GM12865 (cell line): Measurements from ENCODE around the gene MCC.

Experiments used
- DNase-seq: peaks from one replicate; pipeline ENCODE4 v3.0.0; 2010; ENCODE audit warnings: low read depth
- H3K4me3 ChIP-seq: 2 replicates; pipeline ENCODE4 v1.5.1; 2011; ENCODE audit warnings: mild to moderate bottlenecking, low read depth, low read length, control low read depth
- TF ChIP-seq, protein P1 (sequence below): IDR thresholded peaks from 2 replicates; pipeline ENCODE4 v1.5.1; 2011; ENCODE audit warnings: low read length, control low read depth, low read depth, inconsistent platforms; ENCODE audit not compliant: insufficient read depth; ENCODE audit errors: missing control alignments

Gene MCC

DNA sequence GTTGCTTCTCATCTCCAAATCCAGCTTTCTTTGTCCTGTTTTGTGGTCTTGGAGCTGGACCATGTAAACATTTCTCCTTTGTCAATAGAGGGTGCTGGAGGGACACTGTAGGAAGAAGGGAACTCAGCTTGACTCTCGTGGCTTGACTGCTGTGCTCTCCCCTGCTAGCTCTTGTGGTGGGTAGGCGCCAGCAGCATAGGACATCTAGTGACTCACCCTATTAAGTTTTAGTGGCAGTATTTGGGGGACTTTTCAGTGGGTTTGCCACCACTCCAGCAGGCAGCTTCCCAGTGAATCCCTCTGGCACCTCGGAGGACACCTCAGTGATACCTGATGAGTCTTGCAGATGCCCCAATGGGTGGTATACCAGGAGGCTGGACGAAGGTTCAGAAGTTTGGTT is 151.3 kb downstream of the MCC start:
- DNase-seq, result peak; percentile 40
- TF ChIP-seq, protein P1, sequence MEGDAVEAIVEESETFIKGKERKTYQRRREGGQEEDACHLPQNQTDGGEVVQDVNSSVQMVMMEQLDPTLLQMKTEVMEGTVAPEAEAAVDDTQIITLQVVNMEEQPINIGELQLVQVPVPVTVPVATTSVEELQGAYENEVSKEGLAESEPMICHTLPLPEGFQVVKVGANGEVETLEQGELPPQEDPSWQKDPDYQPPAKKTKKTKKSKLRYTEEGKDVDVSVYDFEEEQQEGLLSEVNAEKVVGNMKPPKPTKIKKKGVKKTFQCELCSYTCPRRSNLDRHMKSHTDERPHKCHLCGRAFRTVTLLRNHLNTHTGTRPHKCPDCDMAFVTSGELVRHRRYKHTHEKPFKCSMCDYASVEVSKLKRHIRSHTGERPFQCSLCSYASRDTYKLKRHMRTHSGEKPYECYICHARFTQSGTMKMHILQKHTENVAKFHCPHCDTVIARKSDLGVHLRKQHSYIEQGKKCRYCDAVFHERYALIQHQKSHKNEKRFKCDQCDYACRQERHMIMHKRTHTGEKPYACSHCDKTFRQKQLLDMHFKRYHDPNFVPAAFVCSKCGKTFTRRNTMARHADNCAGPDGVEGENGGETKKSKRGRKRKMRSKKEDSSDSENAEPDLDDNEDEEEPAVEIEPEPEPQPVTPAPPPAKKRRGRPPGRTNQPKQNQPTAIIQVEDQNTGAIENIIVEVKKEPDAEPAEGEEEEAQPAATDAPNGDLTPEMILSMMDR, result peak; percentile 15
- no peak overlapping the region for H3K4me3 ChIP-seq

DNA sequence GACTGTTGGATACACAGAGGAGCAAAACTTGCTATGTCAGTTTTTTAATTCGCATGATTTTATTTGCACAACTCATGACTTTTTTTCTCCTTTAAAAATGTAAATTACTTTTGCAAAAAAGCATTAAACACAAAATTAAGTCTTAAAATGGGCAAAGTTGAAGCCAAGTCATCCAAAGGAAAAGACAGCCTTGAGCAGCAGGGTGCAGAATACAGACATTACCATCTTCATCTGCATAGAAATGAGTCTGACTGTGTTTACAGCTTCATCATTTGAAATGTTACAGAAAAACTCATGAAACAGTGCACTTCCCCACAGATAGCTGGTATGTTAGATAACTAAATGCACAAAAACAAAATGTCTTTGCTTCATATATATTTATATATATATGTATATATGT is 154.8 kb downstream of the MCC start:
- no peak overlapping the region for H3K4me3 ChIP-seq
- no peak for DNase-seq
- TF ChIP-seq, protein P1, result no peak

DNA sequence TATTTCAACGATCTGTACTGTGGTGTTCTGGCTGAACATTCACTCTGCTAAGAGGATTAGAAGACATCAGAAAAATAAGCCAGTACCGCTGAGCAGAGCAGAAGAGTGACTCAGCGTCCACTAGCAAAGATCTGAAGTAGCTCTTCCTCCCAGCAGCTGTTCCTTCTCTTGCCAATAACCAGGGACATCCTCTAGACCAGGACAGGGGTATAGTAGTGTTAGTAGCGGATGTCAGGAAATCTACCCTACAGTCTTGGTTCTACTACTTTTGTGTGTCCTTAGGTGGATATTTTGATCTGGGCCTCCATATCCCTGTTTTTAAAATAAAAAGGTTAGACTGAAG is 157.1 kb downstream of the MCC start:
- TF ChIP-seq, protein P1, result no peak
- no peak for DNase-seq
- no peak overlapping the region for H3K4me3 ChIP-seq

DNA sequence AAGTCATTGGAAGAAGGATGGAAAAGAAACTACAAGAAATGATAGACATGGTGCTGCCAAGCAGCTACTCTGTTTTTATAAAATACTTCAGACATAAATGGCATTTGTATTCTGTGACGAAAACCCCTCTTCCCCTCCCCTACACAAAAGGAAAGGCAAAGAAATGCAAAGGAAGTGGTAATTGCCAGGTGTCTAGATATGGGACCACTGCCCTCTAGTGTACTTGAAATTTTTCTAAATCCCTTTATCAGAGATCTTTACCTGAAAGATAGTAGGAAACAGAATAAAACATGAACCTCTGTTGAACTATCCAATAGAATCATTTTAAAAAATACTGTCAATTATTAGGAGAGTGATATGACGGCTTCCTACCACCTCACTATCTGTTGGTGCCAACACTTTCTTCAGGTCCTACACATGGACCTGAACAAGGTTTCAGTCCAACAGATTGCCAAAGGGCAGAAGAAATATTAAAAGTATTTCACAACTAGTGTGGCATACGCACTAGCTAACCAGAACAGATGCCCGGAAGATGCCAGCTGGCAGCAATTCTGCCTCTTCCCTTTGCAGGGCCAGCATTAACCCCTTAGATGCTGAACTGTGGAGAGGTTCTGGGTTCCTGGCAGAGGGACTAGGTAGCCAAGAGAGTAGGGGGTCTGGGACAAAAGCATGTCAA is 157.6 kb downstream of the MCC start:
- TF ChIP-seq, protein P1, result peak; percentile 31
- DNase-seq, result peak; percentile 50
- H3K4me3 ChIP-seq, result no peak overlapping the region

DNA sequence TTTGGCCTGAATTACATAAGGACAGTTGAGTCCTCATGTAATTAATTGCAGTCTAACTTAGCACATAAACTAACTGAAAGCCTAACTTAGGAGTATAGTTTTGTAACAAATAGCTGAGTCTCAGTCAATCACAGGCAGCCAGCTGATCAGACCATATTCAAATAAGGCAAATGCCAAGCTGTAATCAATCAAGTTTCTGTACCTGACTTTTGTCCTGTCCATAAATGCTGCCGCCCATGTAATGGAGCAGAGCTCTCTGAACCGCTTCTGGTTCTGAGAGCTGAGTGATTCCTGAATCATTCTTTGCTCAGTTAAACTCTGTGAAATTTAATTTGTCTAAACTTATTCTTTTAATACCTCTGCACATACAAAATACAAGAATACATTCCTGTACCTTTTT is 158.3 kb downstream of the MCC start:
- no peak overlapping the region for H3K4me3 ChIP-seq
- DNase-seq, result no peak
- TF ChIP-seq, protein P1, result no peak

DNA sequence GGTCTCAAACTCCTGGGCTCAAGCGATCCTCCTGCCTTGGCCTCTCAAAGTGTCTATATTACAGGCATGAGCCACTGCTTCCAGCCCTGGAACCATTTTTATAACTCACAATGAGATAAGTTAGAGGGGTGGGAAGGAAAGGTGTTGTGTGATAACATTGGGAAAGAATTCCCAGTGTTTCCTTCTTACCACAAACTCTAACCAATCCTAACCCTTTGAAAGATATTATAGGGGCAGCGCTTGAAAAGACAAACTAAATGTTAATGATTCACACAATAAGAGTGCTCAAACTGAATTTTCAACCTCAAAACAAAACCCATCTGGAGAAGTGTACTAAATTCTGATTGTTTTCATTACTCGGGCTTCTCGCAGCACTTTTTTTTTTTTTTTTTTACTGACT is 163.2 kb downstream of the MCC start:
- no peak overlapping the region for H3K4me3 ChIP-seq
- no peak for DNase-seq
- TF ChIP-seq, protein P1, result no peak

DNA sequence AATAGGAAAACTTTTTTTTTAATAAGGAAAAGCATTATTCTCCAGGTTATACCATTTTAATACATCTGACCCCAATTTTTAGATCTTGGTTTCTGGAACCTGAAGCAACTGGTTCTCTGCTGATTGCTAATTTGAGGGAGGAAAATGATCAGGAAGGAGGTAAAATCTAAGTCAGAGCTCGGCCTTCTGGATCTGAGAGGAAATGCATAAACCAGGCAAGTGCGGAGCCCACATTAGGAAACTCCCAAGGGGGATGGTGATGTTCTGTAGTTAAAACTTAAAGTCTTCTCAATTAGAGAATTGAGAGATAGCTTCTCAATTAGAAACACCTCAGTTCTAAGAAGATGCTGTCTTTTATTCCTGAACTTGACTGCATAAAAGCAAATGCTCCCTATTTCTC is 167.0 kb downstream of the MCC start:
- TF ChIP-seq, protein P1, result no peak
- no peak for DNase-seq
- H3K4me3 ChIP-seq, result no peak overlapping the region
